Measurements from ENCODE around the gene FAM13A.

FAM13A gene

DNA sequence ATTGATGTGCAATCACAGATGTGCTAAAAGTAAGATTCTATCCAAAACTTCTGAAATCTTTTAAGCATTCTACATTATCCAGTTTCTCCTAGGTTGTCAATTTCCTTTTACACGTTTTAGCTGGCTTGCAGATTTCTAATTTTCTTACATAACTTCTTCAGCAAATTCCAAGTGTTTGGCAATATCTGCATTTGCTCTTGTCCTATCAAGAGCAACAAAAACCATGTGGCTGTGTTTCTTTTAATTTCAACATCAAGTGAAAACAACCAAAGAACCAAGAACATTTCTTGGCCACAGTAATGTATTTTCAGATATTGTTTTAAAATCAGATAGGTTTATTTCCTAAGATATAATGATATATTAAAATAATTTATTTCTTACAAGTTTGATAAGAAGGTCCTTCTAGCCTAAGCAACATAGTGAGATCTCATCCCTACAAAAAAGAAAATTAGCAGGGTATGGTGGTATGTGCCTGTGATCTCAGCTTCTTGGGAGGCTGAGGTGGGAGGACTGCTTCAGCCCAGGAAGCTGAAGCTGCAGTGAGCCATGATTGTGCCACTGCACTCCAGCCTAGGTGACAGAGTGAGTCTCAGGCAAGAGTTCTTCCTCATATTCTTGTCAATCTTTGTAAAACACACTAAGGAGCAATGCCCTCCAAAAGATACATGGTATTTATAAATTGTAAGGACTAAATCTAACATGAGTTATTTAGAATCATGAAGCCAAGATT, 228.0 kb downstream of the FAM13A start:
- TF ChIP-seq EZH2 (optimal IDR thresholded peaks at IDR 0.05; ENCODE audit: low read depth, low read length) (no peak), EZH2phosphoT487 (IDR thresholded peaks at IDR 0.05; ENCODE audit: low read length) (no peak)
- TF ChIP-seq, protein P1, sequence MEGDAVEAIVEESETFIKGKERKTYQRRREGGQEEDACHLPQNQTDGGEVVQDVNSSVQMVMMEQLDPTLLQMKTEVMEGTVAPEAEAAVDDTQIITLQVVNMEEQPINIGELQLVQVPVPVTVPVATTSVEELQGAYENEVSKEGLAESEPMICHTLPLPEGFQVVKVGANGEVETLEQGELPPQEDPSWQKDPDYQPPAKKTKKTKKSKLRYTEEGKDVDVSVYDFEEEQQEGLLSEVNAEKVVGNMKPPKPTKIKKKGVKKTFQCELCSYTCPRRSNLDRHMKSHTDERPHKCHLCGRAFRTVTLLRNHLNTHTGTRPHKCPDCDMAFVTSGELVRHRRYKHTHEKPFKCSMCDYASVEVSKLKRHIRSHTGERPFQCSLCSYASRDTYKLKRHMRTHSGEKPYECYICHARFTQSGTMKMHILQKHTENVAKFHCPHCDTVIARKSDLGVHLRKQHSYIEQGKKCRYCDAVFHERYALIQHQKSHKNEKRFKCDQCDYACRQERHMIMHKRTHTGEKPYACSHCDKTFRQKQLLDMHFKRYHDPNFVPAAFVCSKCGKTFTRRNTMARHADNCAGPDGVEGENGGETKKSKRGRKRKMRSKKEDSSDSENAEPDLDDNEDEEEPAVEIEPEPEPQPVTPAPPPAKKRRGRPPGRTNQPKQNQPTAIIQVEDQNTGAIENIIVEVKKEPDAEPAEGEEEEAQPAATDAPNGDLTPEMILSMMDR (IDR thresholded peaks at IDR 0.05; ENCODE audit: low read length) = no peak
- no peak overlapping the region for H3K9ac ChIP-seq (ENCODE audit: low read length)
- H3K9me2 ChIP-seq (replicated peaks; ENCODE audit: insufficient read depth, low read length) = no peaks in the 10 kb centered on the region
- no peaks in the 10 kb centered on the region for H3K79me2 ChIP-seq (ENCODE audit: low read length)
- H3K9me3 ChIP-seq (replicated peaks; ENCODE audit: insufficient read depth, low read length) = no peaks in the 10 kb centered on the region
- no peak overlapping the region for H3K27ac ChIP-seq (ENCODE audit: low read length)
- no peaks in the 10 kb centered on the region for H4K20me1 ChIP-seq (ENCODE audit: insufficient read depth, low read length)
- H3K36me3 ChIP-seq (replicated peaks; ENCODE audit: insufficient read depth, low read length) = no peaks in the 10 kb centered on the region
- H3K4me1 ChIP-seq (ENCODE audit: low read length) = 0 out of 2 replicates have a peak, but pooled peaks cover 3% of the 10 kb centered on the region
- H3K4me2 ChIP-seq (ENCODE audit: low read depth, low read length) = no peak overlapping the region
- H3K27me3 ChIP-seq (replicated peaks; ENCODE audit: insufficient read depth, low read length) = no peaks in the 10 kb centered on the region
- H2AFZ ChIP-seq (ENCODE audit: low read length) = no peak overlapping the region
- H3F3A ChIP-seq (ENCODE audit: insufficient read depth, low read length) = 0 out of 2 replicates have a peak, but pooled peaks cover under 1% of the 10 kb centered on the region
- no peak overlapping the region for H3K4me3 ChIP-seq (ENCODE audit: low read length)
- DNase-seq = no peak

DNA sequence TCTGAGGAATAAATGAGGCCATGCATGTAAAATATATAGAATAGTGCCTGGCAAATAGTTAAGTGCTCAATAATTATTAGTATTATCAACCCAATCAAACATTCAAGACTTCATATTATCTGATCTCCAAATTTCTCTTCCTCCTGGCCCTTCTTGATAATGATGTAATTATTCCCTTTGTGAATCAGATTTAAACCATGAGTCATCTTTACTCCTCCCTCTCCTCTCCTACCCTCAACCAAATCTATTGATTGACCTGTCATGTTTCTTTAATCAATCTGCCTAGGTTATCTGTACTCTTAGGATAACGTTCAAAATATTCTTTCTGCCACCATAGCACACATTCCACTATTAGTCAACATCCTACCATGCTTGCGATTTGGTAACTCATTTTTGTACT, 229.5 kb downstream of the FAM13A start:
- H3K9ac ChIP-seq (ENCODE audit: low read length) = no peak overlapping the region
- H3K27ac ChIP-seq (ENCODE audit: low read length) = no peak overlapping the region
- H2AFZ ChIP-seq (ENCODE audit: low read length) = no peak overlapping the region
- H3K27me3 ChIP-seq (replicated peaks; ENCODE audit: insufficient read depth, low read length) = no peaks in the 10 kb centered on the region
- H3K9me3 ChIP-seq (replicated peaks; ENCODE audit: insufficient read depth, low read length) = no peaks in the 10 kb centered on the region
- no peaks in the 10 kb centered on the region for H4K20me1 ChIP-seq (ENCODE audit: insufficient read depth, low read length)
- no peak overlapping the region for H3K4me3 ChIP-seq (ENCODE audit: low read length)
- H3K79me2 ChIP-seq (ENCODE audit: low read length) = no peaks in the 10 kb centered on the region
- no peak for DNase-seq
- H3F3A ChIP-seq (ENCODE audit: insufficient read depth, low read length) = peaks cover 16% of the 10 kb centered on the region
- no peak overlapping the region for H3K4me2 ChIP-seq (ENCODE audit: low read depth, low read length)
- H3K4me1 ChIP-seq (ENCODE audit: low read length) = 0 out of 2 replicates have a peak, but pooled peaks cover 4% of the 10 kb centered on the region
- no peaks in the 10 kb centered on the region for H3K9me2 ChIP-seq (replicated peaks; ENCODE audit: insufficient read depth, low read length)
- no peak for TF ChIP-seq EZH2phosphoT487 (IDR thresholded peaks at IDR 0.05; ENCODE audit: low read length)
- no peaks in the 10 kb centered on the region for H3K36me3 ChIP-seq (replicated peaks; ENCODE audit: insufficient read depth, low read length)

DNA sequence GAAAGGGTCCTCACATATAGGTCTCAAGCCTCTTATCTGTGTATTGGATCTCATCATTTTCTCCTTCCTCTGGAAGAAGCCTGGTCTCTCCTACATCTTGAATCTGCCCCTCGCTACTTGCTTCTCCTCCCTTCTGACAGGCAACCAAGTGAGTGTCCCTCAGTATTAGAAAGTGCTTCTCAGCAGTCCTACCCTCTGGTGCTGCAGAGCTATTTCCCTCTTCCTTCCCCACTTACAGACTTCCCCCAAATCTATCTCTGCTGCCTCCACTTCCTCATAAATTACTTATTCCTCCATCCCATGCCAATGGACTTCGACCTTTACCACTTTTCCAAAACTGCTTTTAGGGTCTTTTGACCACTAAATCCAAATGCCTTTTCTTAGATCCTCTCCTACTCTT, 230.2 kb downstream of the FAM13A start:
- H3K9me2 ChIP-seq (replicated peaks; ENCODE audit: insufficient read depth, low read length) = no peaks in the 10 kb centered on the region
- H3K4me1 ChIP-seq (ENCODE audit: low read length) = 0 out of 2 replicates have a peak, but pooled peaks cover 4% of the 10 kb centered on the region
- no peak overlapping the region for H2AFZ ChIP-seq (ENCODE audit: low read length)
- H3K27ac ChIP-seq (ENCODE audit: low read length) = no peak overlapping the region
- no peaks in the 10 kb centered on the region for H3K36me3 ChIP-seq (replicated peaks; ENCODE audit: insufficient read depth, low read length)
- H3K9me3 ChIP-seq (replicated peaks; ENCODE audit: insufficient read depth, low read length) = no peaks in the 10 kb centered on the region
- H3K4me2 ChIP-seq (ENCODE audit: low read depth, low read length) = no peak overlapping the region
- no peak overlapping the region for H3K9ac ChIP-seq (ENCODE audit: low read length)
- peaks cover 17% of the 10 kb centered on the region for H3F3A ChIP-seq (ENCODE audit: insufficient read depth, low read length)
- no peaks in the 10 kb centered on the region for H3K79me2 ChIP-seq (ENCODE audit: low read length)
- DNase-seq = no peak
- no peaks in the 10 kb centered on the region for H3K27me3 ChIP-seq (replicated peaks; ENCODE audit: insufficient read depth, low read length)
- H4K20me1 ChIP-seq (ENCODE audit: insufficient read depth, low read length) = no peaks in the 10 kb centered on the region
- H3K4me3 ChIP-seq (ENCODE audit: low read length) = no peak overlapping the region
- TF ChIP-seq EZH2phosphoT487 (IDR thresholded peaks at IDR 0.05; ENCODE audit: low read length) (no peak), EZH2 (optimal IDR thresholded peaks at IDR 0.05; ENCODE audit: low read depth, low read length) (no peak)

DNA sequence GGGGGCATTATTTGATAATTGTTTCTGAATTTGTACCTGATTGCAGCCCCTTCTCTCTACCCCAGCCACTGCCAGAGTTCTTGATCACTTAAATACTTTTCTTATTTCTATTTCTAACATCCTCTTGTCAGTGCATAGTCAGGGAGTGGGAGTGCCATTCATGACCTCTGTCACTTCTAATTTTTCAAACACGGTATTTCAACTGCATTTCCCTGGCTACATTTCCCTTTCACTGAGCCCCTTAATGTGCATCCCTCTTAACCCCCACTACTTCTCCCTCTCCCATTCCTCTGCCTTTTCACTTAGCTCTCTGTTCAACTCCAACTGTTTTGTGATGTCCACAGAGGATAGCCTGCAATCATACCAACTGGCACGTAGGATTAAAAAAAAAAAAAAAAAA, 231.1 kb downstream of the FAM13A start:
- TF ChIP-seq EZH2phosphoT487 (IDR thresholded peaks at IDR 0.05; ENCODE audit: low read length) (no peak), EZH2 (optimal IDR thresholded peaks at IDR 0.05; ENCODE audit: low read depth, low read length) (no peak)
- TF ChIP-seq, protein P1 (IDR thresholded peaks at IDR 0.05; ENCODE audit: low read length) = no peak
- H4K20me1 ChIP-seq (ENCODE audit: insufficient read depth, low read length) = no peaks in the 10 kb centered on the region
- H2AFZ ChIP-seq (ENCODE audit: low read length) = no peak overlapping the region
- no peaks in the 10 kb centered on the region for H3K79me2 ChIP-seq (ENCODE audit: low read length)
- no peaks in the 10 kb centered on the region for H3K27me3 ChIP-seq (replicated peaks; ENCODE audit: insufficient read depth, low read length)
- no peaks in the 10 kb centered on the region for H3K9me3 ChIP-seq (replicated peaks; ENCODE audit: insufficient read depth, low read length)
- H3K27ac ChIP-seq (ENCODE audit: low read length) = no peak overlapping the region
- peaks cover 17% of the 10 kb centered on the region for H3F3A ChIP-seq (ENCODE audit: insufficient read depth, low read length)
- no peak overlapping the region for H3K9ac ChIP-seq (ENCODE audit: low read length)
- no peaks in the 10 kb centered on the region for H3K36me3 ChIP-seq (replicated peaks; ENCODE audit: insufficient read depth, low read length)
- H3K4me3 ChIP-seq (ENCODE audit: low read length) = no peak overlapping the region
- no peaks in the 10 kb centered on the region for H3K9me2 ChIP-seq (replicated peaks; ENCODE audit: insufficient read depth, low read length)
- H3K4me2 ChIP-seq (ENCODE audit: low read depth, low read length) = no peak overlapping the region
- no peak for DNase-seq
- H3K4me1 ChIP-seq (ENCODE audit: low read length) = 0 out of 2 replicates have a peak, but pooled peaks cover 4% of the 10 kb centered on the region

Data from MM.1S (cell line).